Transverse colon (tissue), 4 donors: ENCODE measurements around the gene TANK.

Source experiments
- POLR2AphosphoS5 ChIP-seq, 3 donors: sonication (generic); formaldehyde crosslinking; IDR thresholded peaks; one replicate each; pipeline ENCODE4 v1.6.1; 2016; ENCODE audit warnings: antibody characterized with exemption in 3 of 3
- TF ChIP-seq, protein P1 (sequence below), 5 experiments: fragments of 200-600 bp in 3 of 5; fragments of 450-650 bp in 2 of 5; sonication (generic) in 3 of 5; IDR thresholded peaks; 1 replicate in 2 of 5; 2 replicates in 3 of 5; pipeline ENCODE4 v1.5.1; 2016 to 2017; ENCODE audit warnings: antibody characterized with exemption in 5 of 5, inconsistent platforms in 3 of 5, mild to moderate bottlenecking in 2 of 5, moderate library complexity in 1 of 5

DNA sequence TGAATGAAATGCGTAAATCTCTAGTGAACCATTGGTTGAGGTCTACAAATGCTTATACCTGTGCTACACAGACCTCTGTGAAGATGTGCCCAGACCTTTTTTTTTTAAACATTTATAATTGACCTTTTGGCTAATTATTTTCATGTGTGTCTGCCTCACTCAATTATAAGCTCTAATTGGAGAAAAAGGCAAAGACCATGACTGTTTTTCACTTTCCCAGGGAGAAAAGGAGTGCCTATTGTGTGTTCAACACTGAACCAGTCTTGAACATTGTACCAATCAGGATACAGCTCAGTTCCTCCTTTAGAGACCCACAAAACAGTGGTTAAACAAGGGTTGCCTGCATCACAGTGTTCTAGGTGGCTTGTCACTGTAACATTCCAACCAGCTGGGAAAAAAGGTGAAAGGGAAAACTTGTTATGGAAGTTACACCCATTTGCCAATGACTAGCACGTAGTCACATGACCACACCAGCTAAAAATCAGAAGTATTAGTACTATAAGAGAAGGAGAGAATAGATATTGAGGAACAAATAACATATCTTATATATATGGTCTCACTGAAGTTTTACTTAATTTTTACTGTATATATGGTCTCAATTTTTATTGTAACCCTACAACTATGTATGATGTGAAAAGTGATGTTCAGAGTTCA lies 13.4 kb downstream of the TANK start:
- TF ChIP-seq, protein P1, sequence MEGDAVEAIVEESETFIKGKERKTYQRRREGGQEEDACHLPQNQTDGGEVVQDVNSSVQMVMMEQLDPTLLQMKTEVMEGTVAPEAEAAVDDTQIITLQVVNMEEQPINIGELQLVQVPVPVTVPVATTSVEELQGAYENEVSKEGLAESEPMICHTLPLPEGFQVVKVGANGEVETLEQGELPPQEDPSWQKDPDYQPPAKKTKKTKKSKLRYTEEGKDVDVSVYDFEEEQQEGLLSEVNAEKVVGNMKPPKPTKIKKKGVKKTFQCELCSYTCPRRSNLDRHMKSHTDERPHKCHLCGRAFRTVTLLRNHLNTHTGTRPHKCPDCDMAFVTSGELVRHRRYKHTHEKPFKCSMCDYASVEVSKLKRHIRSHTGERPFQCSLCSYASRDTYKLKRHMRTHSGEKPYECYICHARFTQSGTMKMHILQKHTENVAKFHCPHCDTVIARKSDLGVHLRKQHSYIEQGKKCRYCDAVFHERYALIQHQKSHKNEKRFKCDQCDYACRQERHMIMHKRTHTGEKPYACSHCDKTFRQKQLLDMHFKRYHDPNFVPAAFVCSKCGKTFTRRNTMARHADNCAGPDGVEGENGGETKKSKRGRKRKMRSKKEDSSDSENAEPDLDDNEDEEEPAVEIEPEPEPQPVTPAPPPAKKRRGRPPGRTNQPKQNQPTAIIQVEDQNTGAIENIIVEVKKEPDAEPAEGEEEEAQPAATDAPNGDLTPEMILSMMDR (IDR thresholded peaks at IDR 0.05) = no peak
- no peak for TF ChIP-seq POLR2AphosphoS5 (IDR thresholded peaks at IDR 0.05)
